Measurements from ENCODE around the gene SLC1A4.

GRCh38 chr2:64958556-64958955, 30.6 kb upstream of the SLC1A4 start:
- no peak for TF ChIP-seq EZH2 (IDR thresholded peaks at IDR 0.05; ENCODE audit: insufficient read depth, poor library complexity, severe bottlenecking)
- no peak for TF ChIP-seq EZH2phosphoT487 (IDR thresholded peaks at IDR 0.05; ENCODE audit: insufficient read depth, low read depth)
